OCI-LY7 (cell line): Measurements from ENCODE around the gene RACGAP1. TPM values are rescaled to one million over a fixed set of nuclear protein-coding genes. Genes with fewer than 3 reads are reported as not detected.
"Not testable (repeated sequence)": the region's sequence is repeated elsewhere in the genome, so short reads cannot be mapped to it uniquely, and the experiment has no call there.

Source experiments
- BruUV-seq: library from RNA; stranded (reverse); fragments of 400-500 nt; replicated peaks from 2 replicates; lab custom pipeline; 2021; lab: Mats Ljungman, UMichigan
- CTCF ChIA-PET: fragments of 300-600 bp; sonication (Branson Sonifier 250); formaldehyde crosslinking; loops from one replicate; lab custom pipeline; 2022; ENCODE audit warnings: antibody characterized with exemption; ENCODE audit not compliant: unreplicated experiment; lab: Charles Lee
- POLR2A ChIA-PET: fragments of 300-600 bp; sonication (Branson Sonifier 250); formaldehyde crosslinking; loops from one replicate; lab custom pipeline; 2022; ENCODE audit warnings: antibody characterized with exemption; lab: Charles Lee
- DNase-seq: peaks from one replicate; pipeline ENCODE4 v3.0.0-alpha.2; 2015; ENCODE audit warnings: low spot score
- H2AFZ ChIP-seq: fragments of 200-600 bp; sonication (generic), shearing (Covaris generic); 2 replicates; pipeline ENCODE4 v1.6.1; 2014; ENCODE audit warnings: mild to moderate bottlenecking, antibody characterized with exemption, low read length, moderate library complexity
- H3K27ac ChIP-seq: fragments of 200-600 bp; sonication (generic); 2 replicates; pipeline ENCODE4 v1.5.1; 2014; ENCODE audit warnings: mixed run types, low read depth, mild to moderate bottlenecking, moderate library complexity, low read length, inconsistent platforms; ENCODE audit not compliant: poor library complexity, severe bottlenecking
- H3K36me3 ChIP-seq: fragments of 200-600 bp; sonication (generic); 2 replicates; pipeline ENCODE4 v1.6.1; 2014; ENCODE audit warnings: mild to moderate bottlenecking, antibody characterized with exemption, low read length, moderate library complexity, mixed read lengths; ENCODE audit not compliant: insufficient read depth
- H3K4me1 ChIP-seq: fragments of 200-600 bp; sonication (generic); 2 replicates; pipeline ENCODE4 v1.5.1; 2014; ENCODE audit warnings: mild to moderate bottlenecking, low read length; ENCODE audit not compliant: insufficient read depth, poor library complexity, severe bottlenecking
- H3K4me2 ChIP-seq: fragments of 200-600 bp; sonication (generic); 2 replicates; pipeline ENCODE4 v1.6.1; 2014; ENCODE audit warnings: mild to moderate bottlenecking, low read length
- H3K4me3 ChIP-seq: fragments of 200-600 bp; sonication (generic); 2 replicates; pipeline ENCODE4 v1.5.1; 2014; ENCODE audit warnings: mild to moderate bottlenecking, low read depth, low read length; ENCODE audit not compliant: poor library complexity, severe bottlenecking
- H3K79me2 ChIP-seq: fragments of 200-600 bp; sonication (generic); 2 replicates; pipeline ENCODE4 v1.6.1; 2016; ENCODE audit warnings: low read depth, mild to moderate bottlenecking, low read length, moderate library complexity, mixed read lengths; ENCODE audit not compliant: insufficient read depth
- H3K9me2 ChIP-seq: fragments of 200-600 bp; sonication (generic); 2 replicates; pipeline ENCODE4 v1.6.1; 2016; ENCODE audit warnings: mild to moderate bottlenecking, low read length, mixed read lengths; ENCODE audit not compliant: insufficient read depth
- H3K9me3 ChIP-seq: fragments of 200-600 bp; sonication (generic); 2 replicates; pipeline ENCODE4 v1.6.1; 2014; ENCODE audit warnings: mild to moderate bottlenecking, mixed run types, low read length, mixed read lengths
- H4K20me1 ChIP-seq: fragments of 200-600 bp; sonication (generic); 2 replicates; pipeline ENCODE4 v1.6.1; 2014; ENCODE audit warnings: mild to moderate bottlenecking, antibody characterized with exemption, low read length, moderate library complexity, mixed read lengths; ENCODE audit not compliant: insufficient read depth
- CTCF ChIP-seq: fragments of 200-600 bp; sonication (generic); conservative IDR thresholded peaks from 2 replicates; pipeline ENCODE4 v1.5.1; 2014; ENCODE audit warnings: mild to moderate bottlenecking, antibody characterized with exemption, low read length, moderate library complexity, mixed read lengths
- EZH2phosphoT487 ChIP-seq: fragments of 200-600 bp; sonication (generic); IDR thresholded peaks from 2 replicates; pipeline ENCODE4 v1.6.1; 2018; ENCODE audit warnings: low read depth, borderline replicate concordance, mild to moderate bottlenecking, mixed run types, antibody characterized with exemption, low read length, moderate library complexity, mixed read lengths
- intact Hi-C: fragments of 100-400 bp; cut with micrococcal nuclease; formaldehyde crosslinking; loops from one replicate; pipeline ENCODE4 v1.10.0; 2022; ENCODE audit not compliant: unreplicated experiment
- total RNA-seq, 2 experiments: library from RNA; depleted of rRNA in 1 of 2; stranded (reverse); fragments of >200 nt in 1 of 2; shearing (Covaris generic) in 1 of 2; gene quantifications; 2 replicates each; pipeline ENCODE4 v1.2.3, GENCODE V29; 2014 to 2022

The RACGAP1 gene
- total RNA-seq, 2 experiments from 2014 or later, result 69.6 to 104 TPM

- H3K4me3 ChIP-seq, result no peak overlapping the region
- H3K36me3 ChIP-seq, result no peaks in the 10 kb centered on the region
- intact Hi-C loops, result loop anchor here (5.0 kb wide), 2 partner anchors 34 to 71 kb away; no protein-coding TSS in a partner anchor
- TF ChIP-seq EZH2phosphoT487, result no peak
- no peak for TF ChIP-seq CTCF
- no peak overlapping the region for H2AFZ ChIP-seq
- no peaks in the 10 kb centered on the region for H4K20me1 ChIP-seq
- H3K79me2 ChIP-seq, result no peaks in the 10 kb centered on the region
- H3K27ac ChIP-seq, result no peak overlapping the region
- no TSS peak for BruUV-seq
- no peak overlapping the region for H3K4me2 ChIP-seq
- CTCF ChIA-PET, result interaction anchor here (1.3 to 1.4 kb wide), 2 partner anchors 13 to 73 kb away, joined by 3 to 5 read pairs; partner anchors contain the start of gene RACGAP1
- POLR2A ChIA-PET, result interaction anchor here (0.6 to 1.1 kb wide), 4 partner anchors 12 to 182 kb away, joined by 3 to 5 read pairs (median 4); no protein-coding TSS in a partner anchor
- no peaks in the 10 kb centered on the region for H3K9me2 ChIP-seq
- H3K4me1 ChIP-seq, result no peaks in the 10 kb centered on the region
- DNase-seq, result no peak
- no peaks in the 10 kb centered on the region for H3K9me3 ChIP-seq
Measured at GRCh38 chr12:50038336-50038735, 13.0 kb upstream of the RACGAP1 start.

GRCh38 chr12:50032854-50033581, 7.7 kb upstream of the RACGAP1 start:
- TF ChIP-seq EZH2phosphoT487 (no peak), CTCF (no peak)
- H3K27ac ChIP-seq, result no peak overlapping the region
- no peaks in the 10 kb centered on the region for H3K36me3 ChIP-seq
- BruUV-seq, result no TSS peak
- H3K79me2 ChIP-seq, result no peaks in the 10 kb centered on the region
- DNase-seq, result no peak
- ChIA-PET CTCF (interaction anchor here (0.5 kb wide), 1 partner anchor 65 kb away, joined by 4 read pairs; no protein-coding TSS in a partner anchor), POLR2A (no interaction called here)
- H3K4me3 ChIP-seq, result no peak overlapping the region
- no peaks in the 10 kb centered on the region for H3K4me1 ChIP-seq
- no peak overlapping the region for H2AFZ ChIP-seq
- H3K9me3 ChIP-seq, result no peaks in the 10 kb centered on the region
- no peaks in the 10 kb centered on the region for H4K20me1 ChIP-seq
- H3K4me2 ChIP-seq, result no peak overlapping the region
- intact Hi-C loops, result no loop called here
- H3K9me2 ChIP-seq, result no peaks in the 10 kb centered on the region

- Histone ChIP-seq H3K36me3 (no peaks in the 10 kb centered on the region), H4K20me1 (no peaks in the 10 kb centered on the region), H3K4me3 (no peak overlapping the region), H3K9me2 (no peaks in the 10 kb centered on the region), H3K9me3 (no peaks in the 10 kb centered on the region), H3K27ac (no peak overlapping the region), H3K4me2 (no peak overlapping the region), H2AFZ (no peak overlapping the region), H3K4me1 (no peaks in the 10 kb centered on the region), H3K79me2 (no peaks in the 10 kb centered on the region)
- CTCF ChIA-PET, result no interaction called here
- BruUV-seq, result no TSS peak
- TF ChIP-seq CTCF (no peak), EZH2phosphoT487 (no peak)
- DNase-seq, result no peak
- POLR2A ChIA-PET, result no interaction called here
- intact Hi-C loops, result no loop called here
Measured at GRCh38 chr12:50032515-50032853, 7.2 kb upstream of the RACGAP1 start.

- H3K36me3 ChIP-seq, H3K4me2 ChIP-seq, H2AFZ ChIP-seq, H3K9me3 ChIP-seq, intact Hi-C loops, BruUV-seq, H3K9me2 ChIP-seq, H3K4me3 ChIP-seq, H3K79me2 ChIP-seq, DNase-seq, H3K27ac ChIP-seq, H4K20me1 ChIP-seq, H3K4me1 ChIP-seq: not testable (repeated sequence)
- POLR2A ChIA-PET, result interaction anchor here (0.6 to 1.0 kb wide), 3 partner anchors 19 to 608 kb away, joined by 3 read pairs; no protein-coding TSS in a partner anchor
- CTCF ChIA-PET, result interaction anchor here (0.7 to 1.2 kb wide), 2 partner anchors 18 to 40 kb away, joined by 3 read pairs; no protein-coding TSS in a partner anchor
Measured at GRCh38 chr12:50030449-50030848, 5.2 kb upstream of the RACGAP1 start.
